GM23338 (cell line): ENCODE results near the gene FGD4. TPM values are rescaled to one million over a fixed set of nuclear protein-coding genes. Genes with fewer than 3 reads are reported as not detected.

Experiments used
- ATAC-seq: fragments of 200-7000 bp; cut with Tn5 transposase; 3 replicates; pipeline ENCODE4 v1.9.1; 2020
- DNase-seq: peaks from one replicate; pipeline ENCODE4 v3.0.0-alpha.2; 2015; ENCODE audit warnings: low spot score
- H2AFZ ChIP-seq: fragments of 200-600 bp; sonication (generic); 2 replicates; pipeline ENCODE4 v1.8.0; 2016; ENCODE audit warnings: antibody characterized with exemption, mild to moderate bottlenecking, moderate library complexity
- H3F3A ChIP-seq: fragments of 200-600 bp; sonication (generic); replicated peaks from 2 replicates; pipeline ENCODE4 v1.8.0; 2017; ENCODE audit warnings: antibody characterized with exemption, mixed run types, low read depth
- H3K27ac ChIP-seq: fragments of 200-600 bp; sonication (generic); 2 replicates; pipeline ENCODE4 v1.6.1; 2016; ENCODE audit warnings: low read depth
- H3K27me3 ChIP-seq: fragments of 200-600 bp; sonication (generic); 2 replicates; pipeline ENCODE4 v1.8.0; 2016; ENCODE audit warnings: mild to moderate bottlenecking, mixed run types, moderate library complexity; ENCODE audit not compliant: insufficient read depth
- H3K36me3 ChIP-seq: fragments of 200-600 bp; sonication (generic); 2 replicates; pipeline ENCODE4 v1.8.0; 2016; ENCODE audit warnings: mild to moderate bottlenecking; ENCODE audit not compliant: insufficient read depth
- H3K4me1 ChIP-seq: fragments of 200-600 bp; sonication (generic); 2 replicates; pipeline ENCODE4 v1.8.0; 2016; ENCODE audit warnings: mild to moderate bottlenecking, moderate library complexity; ENCODE audit not compliant: insufficient read depth
- H3K4me2 ChIP-seq: fragments of 200-600 bp; sonication (generic); 2 replicates; pipeline ENCODE4 v1.7.1; 2017; ENCODE audit warnings: mixed run types
- H3K4me3 ChIP-seq: fragments of 200-600 bp; sonication (generic); 2 replicates; pipeline ENCODE4 v1.6.1; 2016; ENCODE audit warnings: mixed run types
- H3K79me2 ChIP-seq: fragments of 200-600 bp; sonication (generic); replicated peaks from 2 replicates; pipeline ENCODE4 v1.8.0; 2017; ENCODE audit warnings: mild to moderate bottlenecking; ENCODE audit not compliant: insufficient read depth
- H3K9me2 ChIP-seq: fragments of 200-600 bp; sonication (generic); 2 replicates; pipeline ENCODE4 v1.8.0; 2017; ENCODE audit not compliant: insufficient read depth
- H4K20me1 ChIP-seq: fragments of 200-600 bp; sonication (generic); replicated peaks from 2 replicates; pipeline ENCODE4 v1.8.0; 2017; ENCODE audit warnings: mild to moderate bottlenecking; ENCODE audit not compliant: insufficient read depth
- H3K27ac Mint-ChIP-seq: 2 replicates; pipeline ENCODE4 v1.8.0; 2020; ENCODE audit warnings: inconsistent platforms, mild to moderate bottlenecking, moderate library complexity, mixed read lengths
- H3K27me3 Mint-ChIP-seq: 3 replicates; pipeline ENCODE4 v1.8.0; 2022; ENCODE audit warnings: low read depth, mild to moderate bottlenecking, moderate library complexity, mixed read lengths, inconsistent platforms; ENCODE audit not compliant: insufficient read depth, poor library complexity
- H3K36me3 Mint-ChIP-seq: 3 replicates; pipeline ENCODE4 v1.8.0; 2021; ENCODE audit warnings: low read depth, mild to moderate bottlenecking, inconsistent platforms, moderate library complexity, mixed read lengths
- H3K4me1 Mint-ChIP-seq: 3 replicates; pipeline ENCODE4 v1.8.0; 2020; ENCODE audit warnings: mild to moderate bottlenecking, inconsistent platforms, mixed read lengths
- H3K4me3 Mint-ChIP-seq: 3 replicates; pipeline ENCODE4 v1.8.0; 2021; ENCODE audit warnings: moderate library complexity, mild to moderate bottlenecking, inconsistent platforms, mixed read lengths
- H3K9me3 Mint-ChIP-seq: 3 replicates; pipeline ENCODE4 v1.8.0; 2020; ENCODE audit warnings: moderate library complexity, mild to moderate bottlenecking, inconsistent platforms, mixed read lengths
- CREB1 ChIP-seq: fragments of 250-450 bp; sonication (Bioruptor Pico); IDR thresholded peaks from 2 replicates; pipeline ENCODE4 v1.5.0; 2020; ENCODE audit warnings: low read depth, mild to moderate bottlenecking, moderate library complexity
- EZH2 ChIP-seq: fragments of 200-600 bp; sonication (generic); IDR thresholded peaks from one replicate; pipeline ENCODE4 v1.8.0; 2017; ENCODE audit warnings: antibody characterized with exemption, mild to moderate bottlenecking, low read depth; ENCODE audit not compliant: unreplicated experiment
- JUNB ChIP-seq: IDR thresholded peaks from one replicate; pipeline ENCODE4 v1.6.1; 2016; ENCODE audit warnings: antibody characterized with exemption; ENCODE audit not compliant: unreplicated experiment
- NANOG ChIP-seq: IDR thresholded peaks from 2 replicates; pipeline ENCODE4 v1.6.1; 2016; ENCODE audit warnings: antibody characterized with exemption, borderline replicate concordance
- POLR2AphosphoS5 ChIP-seq: IDR thresholded peaks from 2 replicates; pipeline ENCODE4 v1.6.1; 2016; ENCODE audit warnings: antibody characterized with exemption, low read depth
- REST ChIP-seq: IDR thresholded peaks from one replicate; pipeline ENCODE4 v1.6.1; 2018; ENCODE audit warnings: antibody characterized with exemption; ENCODE audit not compliant: unreplicated experiment
- STAT1 ChIP-seq: IDR thresholded peaks from one replicate; pipeline ENCODE4 v1.6.1; 2016; ENCODE audit warnings: antibody characterized with exemption; ENCODE audit not compliant: unreplicated experiment
- ZNF114 ChIP-seq: fragments of 250-450 bp; sonication (Bioruptor Pico); IDR thresholded peaks from 2 replicates; pipeline ENCODE4 v1.5.0; 2020; ENCODE audit warnings: mild to moderate bottlenecking, moderate library complexity
- ZNF331 ChIP-seq: fragments of 250-450 bp; sonication (Bioruptor Pico); IDR thresholded peaks from 2 replicates; pipeline ENCODE4 v1.5.0; 2020; ENCODE audit warnings: low read depth, mild to moderate bottlenecking, moderate library complexity
- ZNF462 ChIP-seq: fragments of 250-450 bp; sonication (Bioruptor Pico); IDR thresholded peaks from 2 replicates; pipeline ENCODE4 v1.5.0; 2020; ENCODE audit warnings: mild to moderate bottlenecking, moderate library complexity
- polyA plus RNA-seq: library from polyadenylated mRNA; unstranded; fragments of >200 nt; fragmentation: Nextera tagmentation; extraction: Ambion mirVana; gene quantifications from 2 replicates; pipeline ENCODE4 v1.2.1, GENCODE V29; 2016
- total RNA-seq: library from RNA; depleted of rRNA; stranded (reverse); fragments of >200 nt; shearing (Covaris generic); gene quantifications from 2 replicates; pipeline ENCODE4 v1.2.3, GENCODE V29; 2014
- TF ChIP-seq, protein P1 (sequence below): IDR thresholded peaks from 2 replicates; pipeline ENCODE4 v1.6.1; 2016; ENCODE audit warnings: antibody characterized with exemption
- TF ChIP-seq, protein P2 (sequence below), 2 experiments: fragments of 200-600 bp in 1 of 2; sonication (generic) in 1 of 2; conservative IDR thresholded peaks; 2 replicates each; pipeline versions ENCODE4 v1.5.1 to v1.6.1; 2016 to 2017; ENCODE audit warnings: antibody characterized with exemption in 2 of 2, low read depth in 2 of 2, mild to moderate bottlenecking in 2 of 2, moderate library complexity in 1 of 2

Gene FGD4
- total and polyA plus RNA-seq, 2 experiments from 2014 or later, result 24.3 to 54.3 TPM

GRCh38 chr12:32517966-32518365 is 118.6 kb downstream of the FGD4 start (continued):
- no peak for TF ChIP-seq REST
- no peak for TF ChIP-seq POLR2AphosphoS5

DNA sequence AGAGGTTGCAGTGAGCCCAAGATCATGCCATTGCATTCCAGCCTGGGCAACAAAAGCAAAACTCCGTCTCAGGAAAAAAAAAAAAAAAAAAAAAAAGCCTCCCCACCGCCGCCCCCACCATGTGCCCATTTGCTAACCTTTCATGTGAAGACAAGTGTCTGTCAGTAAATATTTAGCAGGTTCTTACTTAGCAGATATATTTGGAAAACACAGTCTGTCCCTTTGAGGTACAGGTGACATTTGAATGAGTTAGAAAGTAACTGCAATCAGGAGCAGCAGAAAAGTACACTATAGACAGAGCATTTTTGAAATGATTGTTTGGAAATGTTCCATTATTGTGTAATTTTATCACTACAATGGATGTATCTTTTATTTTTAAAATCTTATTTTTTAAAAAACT is 119.7 kb downstream of the FGD4 start:
- Histone ChIP-seq H2AFZ (no peak overlapping the region), H3K36me3 (no peaks in the 10 kb centered on the region), H4K20me1 (peaks cover 16% of the 10 kb centered on the region; the same call in 1 of the 2 replicates), H3K9me2 (no peaks in the 10 kb centered on the region), H3K4me3 (no peak overlapping the region), H3K79me2 (peaks cover 98% of the 10 kb centered on the region), H3K4me1 (peaks cover 58% of the 10 kb centered on the region), H3F3A (no peaks in the 10 kb centered on the region), H3K27ac (no peak overlapping the region), H3K4me2 (no peak overlapping the region), H3K27me3 (no peaks in the 10 kb centered on the region)
- H3K27ac Mint-ChIP-seq, result no peak overlapping the region
- no peak overlapping the region for H3K4me3 Mint-ChIP-seq
- H3K36me3 Mint-ChIP-seq, result peaks cover 3% of the 10 kb centered on the region; the same call in 1 of the 3 replicates
- H3K4me1 Mint-ChIP-seq, result peaks cover 54% of the 10 kb centered on the region
- no peak for DNase-seq
- no peak for ATAC-seq
- peaks cover 6% of the 10 kb centered on the region for H3K27me3 Mint-ChIP-seq
- no peaks in the 10 kb centered on the region for H3K9me3 Mint-ChIP-seq
- TF ChIP-seq, protein P1, sequence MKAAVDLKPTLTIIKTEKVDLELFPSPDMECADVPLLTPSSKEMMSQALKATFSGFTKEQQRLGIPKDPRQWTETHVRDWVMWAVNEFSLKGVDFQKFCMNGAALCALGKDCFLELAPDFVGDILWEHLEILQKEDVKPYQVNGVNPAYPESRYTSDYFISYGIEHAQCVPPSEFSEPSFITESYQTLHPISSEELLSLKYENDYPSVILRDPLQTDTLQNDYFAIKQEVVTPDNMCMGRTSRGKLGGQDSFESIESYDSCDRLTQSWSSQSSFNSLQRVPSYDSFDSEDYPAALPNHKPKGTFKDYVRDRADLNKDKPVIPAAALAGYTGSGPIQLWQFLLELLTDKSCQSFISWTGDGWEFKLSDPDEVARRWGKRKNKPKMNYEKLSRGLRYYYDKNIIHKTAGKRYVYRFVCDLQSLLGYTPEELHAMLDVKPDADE, result no peak
- TF ChIP-seq NANOG, result no peak
- no peak for TF ChIP-seq STAT1
- TF ChIP-seq ZNF331 (CRISPR knock-in tag), result no peak
- TF ChIP-seq, protein P2, sequence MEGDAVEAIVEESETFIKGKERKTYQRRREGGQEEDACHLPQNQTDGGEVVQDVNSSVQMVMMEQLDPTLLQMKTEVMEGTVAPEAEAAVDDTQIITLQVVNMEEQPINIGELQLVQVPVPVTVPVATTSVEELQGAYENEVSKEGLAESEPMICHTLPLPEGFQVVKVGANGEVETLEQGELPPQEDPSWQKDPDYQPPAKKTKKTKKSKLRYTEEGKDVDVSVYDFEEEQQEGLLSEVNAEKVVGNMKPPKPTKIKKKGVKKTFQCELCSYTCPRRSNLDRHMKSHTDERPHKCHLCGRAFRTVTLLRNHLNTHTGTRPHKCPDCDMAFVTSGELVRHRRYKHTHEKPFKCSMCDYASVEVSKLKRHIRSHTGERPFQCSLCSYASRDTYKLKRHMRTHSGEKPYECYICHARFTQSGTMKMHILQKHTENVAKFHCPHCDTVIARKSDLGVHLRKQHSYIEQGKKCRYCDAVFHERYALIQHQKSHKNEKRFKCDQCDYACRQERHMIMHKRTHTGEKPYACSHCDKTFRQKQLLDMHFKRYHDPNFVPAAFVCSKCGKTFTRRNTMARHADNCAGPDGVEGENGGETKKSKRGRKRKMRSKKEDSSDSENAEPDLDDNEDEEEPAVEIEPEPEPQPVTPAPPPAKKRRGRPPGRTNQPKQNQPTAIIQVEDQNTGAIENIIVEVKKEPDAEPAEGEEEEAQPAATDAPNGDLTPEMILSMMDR (conservative IDR thresholded peaks at IDR 0.05; ENCODE audit: low read depth in 2 of 2), result no peak
- TF ChIP-seq ZNF462 (CRISPR knock-in tag), result no peak
- no peak for TF ChIP-seq JUNB
- no peak for TF ChIP-seq CREB1
- TF ChIP-seq ZNF114 (CRISPR knock-in tag), result no peak
- TF ChIP-seq EZH2, result no peak
